ENCODE data around the gene CES3. TPM values are rescaled to one million over a fixed set of nuclear protein-coding genes. Genes with fewer than 3 reads are reported as not detected.

The CES3 gene
- total RNA-seq, 1 donor from 2014 or later, result 0.29 TPM

- ATAC-seq (ENCODE audit: low read depth) (no peak), DNase-seq (no peak)
- TF ChIP-seq CTCF (IDR thresholded peaks at IDR 0.05), result no peak
- H3K4me1 Mint-ChIP-seq, result no peaks in the 10 kb centered on the region
- intact Hi-C loops (cut with micrococcal nuclease), result no loop called here
- no peak overlapping the region for H3K27ac Mint-ChIP-seq
- no peak overlapping the region for H3K4me3 Mint-ChIP-seq
- no peaks in the 10 kb centered on the region for H3K36me3 Mint-ChIP-seq (ENCODE audit: low read depth)
- ChIA-PET POLR2A (no interaction called here), CTCF (no interaction called here)
- no peaks in the 10 kb centered on the region for H3K9me3 Mint-ChIP-seq
- peaks cover 5% of the 10 kb centered on the region for H3K27me3 Mint-ChIP-seq
These were observed 46.0 kb upstream of the CES3 start for GRCh38 chr16:66915041-66915440.

- POLR2A ChIA-PET, result no interaction called here
- no peak for ATAC-seq (ENCODE audit: low read depth)
- no peak for TF ChIP-seq CTCF (IDR thresholded peaks at IDR 0.05)
- no peak for DNase-seq
- Mint-ChIP-seq H3K4me1 (no peaks in the 10 kb centered on the region), H3K4me3 (no peak overlapping the region), H3K27ac (no peak overlapping the region), H3K9me3 (no peaks in the 10 kb centered on the region), H3K27me3 (peaks cover 9% of the 10 kb centered on the region), H3K36me3 (ENCODE audit: low read depth) (no peaks in the 10 kb centered on the region)
- CTCF ChIA-PET, result no interaction called here
- intact Hi-C loops (cut with micrococcal nuclease), result no loop called here
These were observed 44.5 kb upstream of the CES3 start for GRCh38 chr16:66916518-66916917.

- ChIA-PET CTCF (interaction anchor here (0.6 kb wide), 1 partner anchor 899 kb away, joined by 3 read pairs; no protein-coding TSS in a partner anchor), POLR2A (no interaction called here)
- ATAC-seq (ENCODE audit: low read depth), result no peak
- Mint-ChIP-seq H3K27me3 (peaks cover 9% of the 10 kb centered on the region), H3K27ac (no peak overlapping the region), H3K4me1 (no peaks in the 10 kb centered on the region), H3K36me3 (ENCODE audit: low read depth) (no peaks in the 10 kb centered on the region), H3K9me3 (no peaks in the 10 kb centered on the region), H3K4me3 (no peak overlapping the region)
- intact Hi-C loops (cut with micrococcal nuclease), result no loop called here
- DNase-seq, result no peak
- no peak for TF ChIP-seq CTCF (IDR thresholded peaks at IDR 0.05)
These were observed 43.3 kb upstream of the CES3 start for GRCh38 chr16:66917741-66918140.

GRCh38 chr16:66918355-66918754 is 42.7 kb upstream of the CES3 start:
- CTCF ChIA-PET, result no interaction called here
- no peak for TF ChIP-seq CTCF (IDR thresholded peaks at IDR 0.05)
- ATAC-seq (ENCODE audit: low read depth) (no peak), DNase-seq (no peak)
- Mint-ChIP-seq H3K4me3 (no peak overlapping the region), H3K27ac (no peak overlapping the region), H3K36me3 (ENCODE audit: low read depth) (no peaks in the 10 kb centered on the region), H3K4me1 (no peaks in the 10 kb centered on the region), H3K27me3 (peaks cover 15% of the 10 kb centered on the region), H3K9me3 (no peaks in the 10 kb centered on the region)
- intact Hi-C loops (cut with micrococcal nuclease), result no loop called here
- POLR2A ChIA-PET, result no interaction called here

GRCh38 chr16:66918803-66919568 is 42.1 kb upstream of the CES3 start, which contains the start of gene CDH16:
TSS of gene CDH16 (minus strand) at chr16:66918885. CDS start at chr16:66918065, 820 bp downstream.
- DNase-seq (no peak), ATAC-seq (ENCODE audit: low read depth) (no peak)
- no peaks in the 10 kb centered on the region for H3K9me3 Mint-ChIP-seq
- no peaks in the 10 kb centered on the region for H3K4me1 Mint-ChIP-seq
- H3K27me3 Mint-ChIP-seq, result peaks cover 21% of the 10 kb centered on the region
- no peak within 1 kb of the TSS for H3K4me3 Mint-ChIP-seq
- H3K27ac Mint-ChIP-seq, result no peak within 1 kb of the TSS
- intact Hi-C loops (cut with micrococcal nuclease), result no loop called here
- ChIA-PET POLR2A (no interaction called here), CTCF (no interaction called here)
- no peak for TF ChIP-seq CTCF (IDR thresholded peaks at IDR 0.05)
- H3K36me3 Mint-ChIP-seq (ENCODE audit: low read depth), result no peaks in the 10 kb centered on the region

Data from activated B cell treated with CpG ODN at 0.5 μM for 24 hours (primary cell).